GM10266 (cell line): ENCODE measurements around the gene MRPS5.

ENCODE experiments used
- DNase-seq: peaks from one replicate; pipeline ENCODE4 v3.0.0; 2012; ENCODE audit errors: extremely low spot score
- CTCF ChIP-seq: IDR thresholded peaks from 2 replicates; pipeline ENCODE4 v1.5.1; 2012; ENCODE audit warnings: mild to moderate bottlenecking, low read depth; ENCODE audit not compliant: control insufficient read depth, insufficient read depth; ENCODE audit errors: missing control alignments

MRPS5 gene

GRCh38 chr2:95044601-95045000 is 77.0 kb downstream of the MRPS5 start:
- no peak for DNase-seq
- TF ChIP-seq CTCF = no peak

DNA sequence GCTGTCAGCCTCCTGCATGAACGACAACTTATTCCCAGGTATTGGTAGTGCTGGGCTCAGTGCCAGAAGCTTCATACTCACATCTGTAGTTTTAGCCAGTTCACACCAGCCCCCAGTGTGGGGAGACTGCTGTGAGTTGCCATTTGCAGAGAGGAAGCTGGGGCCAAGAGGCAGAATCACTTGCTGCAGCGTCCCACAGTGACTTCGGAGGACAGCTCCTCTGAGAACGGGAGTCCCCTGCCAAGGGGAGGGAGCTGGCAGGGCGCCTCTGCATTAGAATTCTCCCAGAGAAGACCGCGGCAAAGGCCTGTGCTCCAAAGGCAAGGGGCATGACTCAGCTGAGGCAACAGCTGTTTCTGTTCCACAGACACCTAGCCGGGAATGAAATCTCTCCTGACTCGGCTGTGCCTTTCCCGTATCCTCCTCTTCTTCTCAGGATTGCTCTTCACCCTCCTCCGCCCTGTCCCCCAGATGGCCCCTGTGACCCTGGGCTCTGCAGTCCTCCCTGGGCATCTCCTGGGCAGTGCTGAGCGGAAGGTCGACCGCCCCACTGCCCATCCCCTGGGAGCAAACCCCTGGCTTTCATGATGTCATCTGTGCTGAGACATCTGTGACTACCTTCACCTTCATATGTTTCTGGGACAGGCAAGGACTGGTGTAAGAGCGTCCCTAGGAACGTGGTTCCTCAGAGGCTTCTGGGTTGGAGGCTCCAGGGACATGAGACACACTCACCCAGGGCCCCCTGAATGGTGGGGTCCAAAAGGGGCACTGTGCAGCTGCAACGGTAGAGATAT is 78.1 kb downstream of the MRPS5 start:
- no peak for DNase-seq
- TF ChIP-seq CTCF = no peak

DNA sequence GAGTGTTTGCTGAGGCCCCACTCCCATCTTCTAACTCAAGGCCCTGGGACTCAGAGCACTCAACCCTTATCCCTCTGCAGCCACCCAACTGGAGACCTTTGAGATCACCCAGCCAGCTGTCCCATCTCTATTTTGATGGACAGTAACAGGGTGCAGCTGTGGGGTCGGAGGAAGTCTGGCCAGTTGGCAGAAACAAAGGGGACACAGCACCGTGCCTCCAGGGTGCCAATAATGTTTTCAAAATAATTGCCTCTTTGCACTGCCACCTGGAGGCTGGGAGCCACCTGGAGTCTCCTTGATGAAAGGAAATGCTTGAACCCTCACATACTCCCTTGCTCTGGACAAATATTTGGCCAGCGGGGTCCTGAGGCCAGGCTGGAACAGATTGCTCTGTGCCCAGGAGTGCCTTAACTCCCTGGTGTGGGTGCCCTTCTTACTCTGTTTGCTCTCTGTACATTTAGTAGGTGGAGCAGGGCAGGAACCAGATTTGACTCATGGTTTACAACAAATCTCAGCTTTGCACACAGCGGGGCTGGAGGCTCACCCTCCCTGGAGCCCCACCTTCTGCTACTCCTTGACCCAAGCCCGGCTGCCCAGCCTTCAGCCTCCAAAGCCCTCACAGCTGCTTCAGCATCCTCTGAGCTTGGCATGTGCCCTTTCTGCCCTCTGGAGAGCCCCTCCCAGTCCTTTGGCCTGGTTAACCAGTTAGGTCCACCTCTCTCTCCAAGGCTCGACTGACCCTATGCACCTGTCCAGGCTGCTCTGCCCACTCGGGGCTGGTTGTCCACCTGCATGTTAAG is 78.9 kb downstream of the MRPS5 start:
- TF ChIP-seq CTCF = no peak
- no peak for DNase-seq

DNA sequence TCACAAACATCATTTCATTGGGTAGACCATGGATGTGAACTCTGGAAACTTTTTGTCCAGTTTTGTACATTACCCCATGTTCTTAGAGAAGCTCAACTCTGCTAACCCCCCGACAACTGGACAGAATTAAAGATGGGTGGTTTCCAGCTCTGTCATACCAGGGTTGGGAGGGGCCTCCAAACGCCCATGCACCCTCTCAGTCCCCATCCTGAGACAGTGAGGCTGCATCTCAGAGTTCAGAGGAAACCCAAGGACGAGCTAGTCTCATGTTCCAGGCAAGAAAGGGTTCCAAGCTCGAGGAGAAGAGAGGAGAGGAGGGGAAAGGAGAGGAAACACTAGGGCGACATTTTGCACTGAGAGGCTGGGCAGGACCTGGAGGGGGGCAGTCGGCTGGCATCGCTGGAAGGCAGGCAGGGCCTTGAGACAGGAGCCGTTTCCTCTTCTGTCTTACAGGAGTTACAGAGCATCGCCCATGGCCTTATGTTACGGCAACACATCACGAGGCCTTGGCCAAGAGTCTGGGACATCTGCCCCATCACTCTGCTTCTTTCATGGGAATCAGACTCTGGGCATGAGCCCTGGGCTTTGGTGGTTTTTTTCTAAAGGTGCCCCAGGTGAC is 79.7 kb downstream of the MRPS5 start:
- no peak for TF ChIP-seq CTCF
- DNase-seq = no peak

DNA sequence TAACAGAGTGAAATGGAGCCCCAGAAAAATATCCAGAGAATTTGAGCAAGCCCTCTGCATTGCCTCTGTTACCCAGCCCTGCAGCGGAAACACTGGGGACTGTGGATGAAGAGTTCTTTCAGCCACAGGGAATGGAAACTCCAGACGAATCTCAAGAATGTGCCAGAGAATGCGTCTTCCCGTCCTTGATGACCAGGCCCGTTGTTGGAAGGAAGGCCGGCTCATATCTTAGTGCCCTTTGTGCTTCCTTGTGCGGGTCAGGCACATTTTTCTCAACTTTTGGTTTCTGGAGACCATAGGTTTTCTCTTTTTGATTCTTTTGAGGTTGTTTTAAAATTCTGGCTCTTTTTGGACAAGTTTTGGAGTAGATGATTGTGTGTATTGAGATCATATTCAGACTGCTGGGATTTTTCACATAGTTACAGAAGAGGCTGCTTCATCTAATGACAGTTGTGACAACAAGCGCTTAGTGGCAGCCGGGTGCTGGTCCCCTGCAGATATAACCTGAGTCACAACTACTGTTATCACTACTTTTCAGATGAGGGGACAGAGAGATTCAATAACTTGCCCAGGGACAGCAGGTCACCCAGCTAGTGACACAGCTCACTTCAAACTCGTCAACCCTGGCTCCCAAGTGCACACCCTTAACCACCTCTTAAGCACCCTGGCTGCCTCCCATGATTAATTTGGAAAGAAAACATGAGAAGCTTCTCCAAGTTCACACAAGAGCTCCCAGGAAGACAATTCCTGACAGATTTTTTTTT is 80.4 kb downstream of the MRPS5 start:
- no peak for DNase-seq
- TF ChIP-seq CTCF = no peak

GRCh38 chr2:95040426-95040825 is 81.2 kb downstream of the MRPS5 start:
- no peak for TF ChIP-seq CTCF
- no peak for DNase-seq
